GM21423 (cell line): ENCODE data around the gene HMOX1.
"Not testable (repeated sequence)": the region's sequence is repeated elsewhere in the genome, so short reads cannot be mapped to it uniquely, and the experiment has no call there.

Experiments used
- ATAC-seq: cut with Tn5 transposase; IDR thresholded peaks from one replicate; pipeline ENCODE4 v1.9.1; 2021; ENCODE audit warnings: mild to moderate bottlenecking, moderate library complexity; ENCODE audit not compliant: unreplicated experiment

Gene HMOX1

DNA sequence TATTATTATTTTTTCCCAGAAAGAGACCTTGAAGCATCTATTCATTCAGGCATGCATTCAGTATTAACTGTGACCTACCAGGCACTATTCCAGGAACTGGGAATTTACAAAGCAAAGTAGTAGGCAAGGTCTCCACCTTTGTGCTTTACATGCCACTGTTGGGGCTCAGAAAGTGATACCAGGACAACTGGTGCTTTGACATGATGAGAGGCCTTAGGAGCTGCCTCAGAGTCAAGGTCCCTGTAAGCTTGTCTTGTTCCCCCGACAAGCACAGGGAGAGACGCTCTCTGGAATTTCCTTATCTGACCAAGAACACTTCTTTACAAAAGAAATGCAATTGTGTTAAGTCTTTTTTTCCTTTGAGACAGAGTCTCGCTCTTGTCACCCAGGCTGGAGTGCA lies 2.3 kb upstream of the HMOX1 start:
- ATAC-seq, result no peak

DNA sequence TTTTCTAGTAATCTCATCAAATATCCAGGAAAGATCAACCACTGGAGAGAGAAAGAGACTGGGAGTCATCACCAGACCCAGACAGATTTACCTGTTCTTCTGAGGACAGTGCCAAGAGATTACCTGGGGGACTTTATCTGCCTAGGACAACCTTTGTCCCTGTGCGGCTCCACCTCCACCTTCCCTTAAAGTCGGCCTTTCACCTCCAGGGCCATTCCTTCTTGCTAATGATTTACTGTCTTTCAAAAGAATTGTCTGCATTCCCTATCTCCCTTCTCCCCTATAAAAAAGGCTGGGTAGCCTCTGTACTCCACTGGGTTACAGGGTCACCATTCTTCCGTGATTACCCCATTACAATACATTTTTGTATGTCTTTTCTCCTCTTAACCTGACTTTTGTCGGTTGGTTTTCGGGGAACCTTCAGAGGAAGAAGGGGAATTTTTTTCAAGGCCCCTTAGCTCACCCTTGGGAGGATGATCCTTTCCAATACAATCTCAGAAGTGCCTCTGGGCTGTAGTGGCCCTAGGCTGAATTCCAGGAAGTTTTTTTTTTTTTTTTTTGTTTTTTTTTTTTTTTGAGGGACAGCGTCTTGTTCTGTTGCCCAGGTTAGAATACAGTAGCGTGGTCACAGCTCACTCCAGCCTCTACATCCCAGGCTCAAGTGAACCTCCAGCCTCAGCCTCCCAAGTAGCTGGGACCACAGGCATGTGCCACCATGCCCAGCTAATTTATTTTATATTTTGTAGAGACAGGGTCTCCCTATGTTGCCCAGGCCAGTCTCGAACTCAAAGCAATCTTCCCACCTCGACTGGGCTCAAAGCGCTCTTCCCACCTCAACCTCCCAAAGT lies 1.5 kb upstream of the HMOX1 start:
- ATAC-seq, result no peak

DNA sequence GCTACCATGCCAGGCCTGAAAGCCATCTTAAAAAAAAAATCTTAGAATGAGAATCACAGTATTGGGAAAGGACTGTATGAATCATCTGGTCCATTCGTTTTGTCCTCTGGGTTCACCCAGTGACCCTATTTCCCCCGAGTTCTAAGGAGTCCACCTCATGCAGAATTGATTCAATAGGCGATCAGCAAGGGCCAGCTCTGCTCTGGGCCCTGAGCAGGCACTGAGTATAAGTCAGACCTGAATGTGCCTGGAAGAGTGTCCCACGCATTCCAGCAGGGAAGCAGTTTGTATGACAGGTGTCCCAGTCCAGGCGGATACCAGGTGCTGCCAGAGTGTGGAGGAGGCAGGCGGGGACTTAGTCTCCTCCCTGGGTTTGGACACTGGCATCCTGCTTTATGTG lies 883 bp upstream of the HMOX1 start:
- no peak for ATAC-seq

DNA sequence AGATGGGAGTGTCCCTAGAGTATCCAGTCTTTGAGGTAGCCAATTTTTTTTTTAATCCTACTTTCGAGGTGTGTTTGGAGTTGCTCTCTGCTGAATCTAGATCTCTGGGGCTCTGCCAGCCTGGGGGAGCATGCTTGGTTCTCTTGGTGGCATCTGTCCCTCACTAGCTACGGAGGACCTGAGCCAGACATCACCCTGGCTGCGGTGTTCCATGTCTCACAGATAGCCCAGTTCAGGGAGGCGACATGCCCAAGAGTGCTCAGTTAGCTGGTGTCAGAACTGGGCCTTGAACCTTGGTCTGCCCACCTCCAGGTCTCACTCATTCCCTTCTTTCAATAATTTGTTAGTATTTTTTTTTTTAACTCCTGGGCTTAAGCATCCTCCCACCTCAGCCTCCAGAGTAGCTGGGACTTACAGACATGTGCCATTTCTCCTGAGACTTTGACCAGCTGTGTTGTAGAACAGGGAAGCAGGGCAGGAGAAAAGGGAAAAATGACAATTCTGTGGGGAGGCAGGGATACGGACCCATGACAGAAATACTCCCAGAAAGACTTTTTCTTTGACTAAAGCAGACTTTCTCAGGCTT lies 621 bp downstream of the HMOX1 start:
- no peak for ATAC-seq

DNA sequence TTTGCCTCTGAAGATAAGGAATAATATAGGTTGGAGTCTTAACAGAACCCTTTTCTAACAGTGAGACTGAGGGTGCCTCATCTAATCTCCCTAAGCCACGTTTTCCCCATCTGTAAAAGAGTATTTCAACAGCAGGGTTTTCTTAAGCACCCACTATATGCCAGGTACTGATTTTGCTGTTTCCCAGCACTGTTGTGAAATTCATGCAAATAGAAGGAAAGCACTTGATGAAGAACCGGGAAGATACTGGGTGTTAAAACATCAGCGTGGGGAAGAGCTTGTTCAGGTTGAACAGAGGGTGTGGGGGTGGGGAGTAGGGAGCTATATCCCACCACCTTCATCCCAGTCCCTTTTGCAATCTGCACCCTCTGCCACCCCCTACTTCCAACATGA lies 2.8 kb downstream of the HMOX1 start:
- no peak for ATAC-seq

DNA sequence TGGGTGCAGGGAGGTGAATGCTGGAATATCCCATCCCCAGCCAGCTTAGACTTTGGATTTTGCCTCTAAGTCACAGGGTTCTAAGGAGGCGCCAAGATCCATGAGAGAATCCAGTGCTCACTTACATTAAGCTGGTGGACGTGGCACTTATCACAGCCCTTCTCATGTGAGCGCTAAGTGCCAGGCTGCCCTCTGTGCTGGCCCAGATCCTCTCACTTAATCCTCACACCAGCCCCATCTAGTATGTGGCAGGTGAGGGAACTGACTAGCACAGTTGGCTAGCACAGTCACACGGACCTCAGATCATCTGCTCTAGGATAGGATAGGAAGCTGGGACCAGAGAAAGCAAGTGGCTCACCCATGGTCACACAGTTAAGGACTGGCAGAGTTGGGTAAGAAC lies 3.6 kb downstream of the HMOX1 start:
- ATAC-seq, result no peak

DNA sequence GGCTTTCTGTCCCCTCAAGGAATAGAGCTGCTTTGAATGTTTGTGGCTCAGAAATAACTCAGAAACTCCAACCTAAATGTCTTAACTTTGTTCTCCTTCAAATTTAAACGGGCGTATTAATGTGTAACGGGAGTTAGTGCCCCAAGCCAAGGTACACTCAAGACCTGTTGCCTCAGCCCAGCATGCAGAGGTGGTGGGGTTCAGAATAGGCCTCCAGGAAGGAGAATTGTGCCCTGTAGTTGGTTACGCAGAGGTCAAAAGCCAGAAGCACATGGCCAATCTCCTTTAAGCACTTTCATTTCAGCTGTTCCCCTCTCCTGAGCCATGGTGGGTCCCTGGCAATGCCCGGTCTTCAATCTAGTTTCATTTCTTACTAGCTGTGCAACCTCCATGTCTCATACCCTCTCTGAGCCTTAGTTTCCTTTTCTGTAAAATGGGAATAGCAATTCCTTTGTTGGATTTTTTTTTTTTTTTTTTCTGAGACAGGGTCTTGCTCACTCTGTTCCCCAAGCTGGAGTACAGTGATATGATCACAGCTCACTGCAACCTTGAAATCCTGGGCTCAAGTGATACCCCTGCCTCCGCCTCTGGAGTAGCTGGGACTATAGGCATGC lies 4.2 kb downstream of the HMOX1 start:
- no peak for ATAC-seq

DNA sequence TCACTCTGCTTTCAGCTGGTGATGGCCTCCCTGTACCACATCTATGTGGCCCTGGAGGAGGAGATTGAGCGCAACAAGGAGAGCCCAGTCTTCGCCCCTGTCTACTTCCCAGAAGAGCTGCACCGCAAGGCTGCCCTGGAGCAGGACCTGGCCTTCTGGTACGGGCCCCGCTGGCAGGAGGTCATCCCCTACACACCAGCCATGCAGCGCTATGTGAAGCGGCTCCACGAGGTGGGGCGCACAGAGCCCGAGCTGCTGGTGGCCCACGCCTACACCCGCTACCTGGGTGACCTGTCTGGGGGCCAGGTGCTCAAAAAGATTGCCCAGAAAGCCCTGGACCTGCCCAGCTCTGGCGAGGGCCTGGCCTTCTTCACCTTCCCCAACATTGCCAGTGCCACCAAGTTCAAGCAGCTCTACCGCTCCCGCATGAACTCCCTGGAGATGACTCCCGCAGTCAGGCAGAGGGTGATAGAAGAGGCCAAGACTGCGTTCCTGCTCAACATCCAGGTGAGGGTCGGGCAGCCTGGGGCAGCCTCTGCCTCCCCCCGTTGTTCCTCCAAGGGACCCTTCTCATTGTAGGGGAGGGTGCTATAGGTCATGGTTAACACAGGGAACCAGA lies 5.9 kb downstream of the HMOX1 start:
- ATAC-seq, result no peak

DNA sequence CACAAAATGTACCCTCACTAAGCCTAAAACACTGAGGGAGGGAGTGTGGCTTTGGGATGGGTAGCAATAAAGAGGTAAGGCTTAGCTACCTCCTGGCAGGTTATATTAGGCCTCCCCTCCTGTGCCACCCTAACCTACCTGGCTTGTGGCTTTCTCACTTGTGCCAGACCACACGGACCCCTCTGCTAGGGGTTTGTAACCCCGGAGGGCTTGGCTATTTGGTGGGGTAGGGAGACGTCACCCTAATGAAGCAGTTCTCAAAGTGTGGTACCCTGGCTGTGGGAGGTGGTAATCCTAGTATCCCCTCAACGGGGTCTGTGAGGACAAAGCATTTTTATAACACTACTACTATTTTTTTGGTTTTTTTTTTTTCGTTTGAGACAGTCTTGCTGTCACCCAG lies 10.0 kb downstream of the HMOX1 start:
- ATAC-seq, result no peak

DNA sequence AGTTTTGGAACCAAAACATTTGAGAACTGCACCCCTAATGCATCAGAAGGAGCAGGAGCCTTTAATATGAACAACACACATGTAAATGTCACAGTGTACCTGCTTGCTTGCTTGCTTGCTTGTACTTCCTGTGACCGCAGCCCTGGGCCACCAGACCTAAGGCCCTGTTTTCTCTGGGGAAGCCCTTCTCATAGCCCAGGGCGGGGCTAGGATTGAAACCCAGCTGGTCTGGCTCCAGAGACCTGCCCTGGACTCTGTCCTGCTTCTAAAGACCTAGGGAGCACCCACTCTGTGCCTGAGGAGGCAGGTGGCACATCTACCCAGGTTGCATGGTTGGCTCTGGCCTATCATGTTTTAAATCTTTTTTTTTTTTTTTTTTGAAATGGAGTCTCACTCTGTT lies 11.5 kb downstream of the HMOX1 start:
- no peak for ATAC-seq

DNA sequence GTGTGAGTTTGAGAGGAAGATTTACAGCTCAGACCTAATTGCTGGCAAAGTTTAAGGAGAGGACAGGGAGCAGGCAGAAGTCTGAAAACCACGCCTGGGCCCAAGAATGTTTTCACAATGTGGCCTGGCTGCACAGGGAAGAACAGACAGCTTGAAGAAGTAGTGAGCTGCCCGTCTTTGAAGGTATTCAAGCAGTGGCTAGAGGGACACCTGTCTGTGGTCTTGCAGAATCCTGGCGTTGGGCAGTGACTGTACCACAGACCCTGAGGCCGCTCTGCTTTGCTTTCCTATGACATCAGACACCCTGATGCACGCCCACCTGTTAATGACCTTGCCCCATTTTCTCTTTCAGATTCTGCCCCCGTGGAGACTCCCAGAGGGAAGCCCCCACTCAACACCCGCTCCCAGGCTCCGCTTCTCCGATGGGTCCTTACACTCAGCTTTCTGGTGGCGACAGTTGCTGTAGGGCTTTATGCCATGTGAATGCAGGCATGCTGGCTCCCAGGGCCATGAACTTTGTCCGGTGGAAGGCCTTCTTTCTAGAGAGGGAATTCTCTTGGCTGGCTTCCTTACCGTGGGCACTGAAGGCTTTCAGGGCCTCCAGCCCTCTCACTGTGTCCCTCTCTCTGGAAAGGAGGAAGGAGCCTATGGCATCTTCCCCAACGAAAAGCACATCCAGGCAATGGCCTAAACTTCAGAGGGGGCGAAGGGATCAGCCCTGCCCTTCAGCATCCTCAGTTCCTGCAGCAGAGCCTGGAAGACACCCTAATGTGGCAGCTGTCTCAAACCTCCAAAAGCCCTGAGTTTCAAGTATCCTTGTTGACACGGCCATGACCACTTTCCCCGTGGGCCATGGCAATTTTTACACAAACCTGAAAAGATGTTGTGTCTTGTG lies 12.5 kb downstream of the HMOX1 start:
- ATAC-seq, result no peak

DNA sequence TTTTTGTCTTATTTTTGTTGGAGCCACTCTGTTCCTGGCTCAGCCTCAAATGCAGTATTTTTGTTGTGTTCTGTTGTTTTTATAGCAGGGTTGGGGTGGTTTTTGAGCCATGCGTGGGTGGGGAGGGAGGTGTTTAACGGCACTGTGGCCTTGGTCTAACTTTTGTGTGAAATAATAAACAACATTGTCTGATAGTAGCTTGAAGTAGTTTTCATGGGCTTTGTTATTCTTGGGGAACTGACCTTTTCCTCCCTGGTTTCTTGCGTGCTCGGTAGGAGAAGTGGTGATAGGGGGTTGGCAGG lies 13.1 kb downstream of the HMOX1 start:
- no peak for ATAC-seq

DNA sequence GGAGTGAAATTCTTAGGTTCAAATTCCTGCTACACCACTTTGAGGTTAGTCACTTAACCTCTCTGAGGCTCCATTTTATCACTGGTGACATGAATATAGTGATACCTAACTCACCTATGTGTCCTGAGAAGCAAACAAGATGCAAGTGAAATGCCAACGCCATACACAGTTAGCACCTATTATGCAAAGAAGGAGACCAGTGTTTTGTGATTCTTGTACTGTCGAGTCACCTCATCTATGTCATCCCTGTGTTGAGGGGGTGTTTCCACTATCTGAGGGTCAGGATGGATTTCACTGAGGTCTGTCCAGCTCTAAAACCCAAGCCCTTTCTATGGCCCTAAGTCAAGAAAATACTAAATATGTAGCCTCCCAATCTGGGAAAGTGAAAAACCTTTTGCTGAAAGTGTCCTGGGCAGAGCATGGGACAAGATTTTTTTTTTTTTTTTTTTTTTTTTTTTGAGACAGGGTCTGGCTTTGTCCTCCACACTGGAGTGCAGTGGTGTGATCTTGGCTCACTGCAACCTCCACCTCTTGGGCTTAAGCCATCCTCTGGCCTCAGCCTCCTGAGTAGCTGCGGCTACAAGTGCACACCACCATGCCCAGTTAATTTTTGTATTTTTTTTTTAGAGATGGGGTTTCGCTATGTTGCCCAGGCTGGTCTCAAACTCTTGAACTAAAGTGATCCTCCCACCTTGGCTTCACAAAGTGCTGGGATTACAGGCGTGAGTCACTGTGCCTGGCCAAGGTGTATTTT lies 14.1 kb downstream of the HMOX1 start:
- no peak for ATAC-seq

DNA sequence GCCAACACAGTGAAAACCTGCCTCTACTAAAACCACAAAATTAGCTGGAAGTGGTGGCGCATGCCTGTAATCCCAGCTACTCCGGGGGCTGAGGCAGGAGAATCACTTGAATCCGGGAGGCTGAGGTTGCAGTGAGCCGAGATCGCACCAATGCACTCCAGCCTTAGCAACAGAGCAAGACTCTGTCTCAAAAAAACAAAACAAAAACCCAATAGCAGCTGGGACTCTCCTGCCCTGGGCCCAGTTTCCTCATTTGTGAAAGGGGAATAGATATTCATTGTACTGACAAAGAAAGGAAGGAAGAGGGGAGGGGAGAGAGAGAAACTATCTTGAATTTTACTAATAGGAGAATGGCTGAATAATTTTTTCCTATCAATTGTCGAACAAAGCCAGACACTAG lies 15.7 kb downstream of the HMOX1 start:
- not testable (repeated sequence) for ATAC-seq

DNA sequence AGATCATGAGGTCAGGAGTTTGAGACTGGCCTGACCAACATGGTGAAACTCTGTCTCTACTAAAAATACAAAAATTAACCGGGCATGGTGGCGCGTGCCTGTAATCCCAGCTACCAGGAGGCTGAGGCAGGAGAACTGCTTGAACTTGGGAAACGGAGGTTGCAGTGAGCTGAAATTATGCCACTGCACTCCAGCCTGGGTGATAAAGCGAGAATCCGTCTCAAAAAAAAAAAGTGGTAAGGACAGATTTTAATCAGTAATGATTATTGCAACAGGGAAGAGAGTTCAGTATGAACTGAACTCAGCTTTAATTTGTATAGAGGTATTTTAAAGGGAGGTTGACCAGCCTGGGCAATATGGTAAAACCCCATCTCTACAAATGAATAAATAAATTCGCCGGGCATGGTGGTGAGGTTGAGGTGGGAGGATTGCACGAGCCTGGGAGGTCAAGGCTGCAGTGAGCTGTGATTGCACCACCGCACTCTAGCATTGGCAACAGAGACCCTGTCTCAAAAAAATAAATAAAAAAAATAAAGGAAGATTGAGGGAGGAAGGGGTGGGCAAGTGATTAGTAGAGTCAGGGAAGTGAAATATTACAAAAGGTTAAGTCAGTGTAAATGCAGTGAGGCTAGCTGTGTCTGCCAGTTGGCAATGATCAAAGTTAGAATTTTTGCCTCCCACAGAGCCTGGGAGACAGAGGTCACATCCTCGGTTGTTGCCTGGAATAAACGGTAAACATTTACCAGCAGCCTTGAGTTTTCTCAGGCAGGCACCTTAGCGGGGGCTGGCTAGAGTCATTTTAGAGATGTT lies 16.4 kb downstream of the HMOX1 start:
- no peak for ATAC-seq

DNA sequence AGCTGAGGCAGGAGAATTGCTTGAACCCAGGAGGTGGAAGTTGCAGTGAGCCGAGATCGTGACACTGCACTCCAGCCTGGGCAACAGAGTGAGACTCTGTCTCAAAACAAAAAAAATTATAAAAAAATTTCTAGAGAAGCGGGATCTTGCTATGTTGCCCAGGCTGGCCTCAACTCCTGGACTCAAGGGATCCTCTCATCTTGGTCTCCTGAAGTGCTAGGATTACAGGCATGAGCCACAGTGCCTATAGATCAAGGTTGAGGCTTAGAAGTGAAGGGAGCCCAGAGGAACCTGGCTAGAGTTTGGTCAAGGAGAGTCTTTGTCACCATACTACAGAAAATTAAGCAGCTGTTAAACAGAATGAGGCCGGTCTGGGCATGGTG lies 17.7 kb downstream of the HMOX1 start:
- ATAC-seq, result no peak

DNA sequence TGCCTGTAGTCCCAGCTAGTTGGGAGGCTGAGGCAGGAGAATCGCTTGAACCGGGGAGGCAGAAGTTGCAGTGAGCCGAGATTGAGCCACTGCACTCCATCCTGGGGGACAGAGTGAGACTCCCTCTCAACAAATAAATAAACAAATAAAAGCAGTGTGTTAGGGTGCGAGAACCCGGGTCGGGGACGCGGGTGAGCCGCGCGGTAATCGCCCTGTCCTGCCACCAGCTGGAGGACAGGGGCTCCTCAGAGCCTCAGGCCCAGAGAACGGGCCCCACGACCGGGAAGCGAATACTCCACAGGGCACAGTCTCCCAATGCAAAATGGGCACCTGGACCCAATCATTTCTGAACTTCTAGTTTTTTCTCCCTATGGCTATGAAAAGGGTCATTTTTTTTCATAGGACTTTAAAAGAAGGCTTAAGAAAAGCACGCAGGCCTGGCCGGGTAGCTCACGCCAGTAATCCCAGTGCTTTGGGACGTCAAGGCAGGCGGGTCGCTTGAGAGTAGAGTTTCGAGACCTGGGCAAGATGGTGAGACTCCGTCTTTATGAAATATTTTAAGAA lies 18.3 kb downstream of the HMOX1 start:
- ATAC-seq, result no peak

DNA sequence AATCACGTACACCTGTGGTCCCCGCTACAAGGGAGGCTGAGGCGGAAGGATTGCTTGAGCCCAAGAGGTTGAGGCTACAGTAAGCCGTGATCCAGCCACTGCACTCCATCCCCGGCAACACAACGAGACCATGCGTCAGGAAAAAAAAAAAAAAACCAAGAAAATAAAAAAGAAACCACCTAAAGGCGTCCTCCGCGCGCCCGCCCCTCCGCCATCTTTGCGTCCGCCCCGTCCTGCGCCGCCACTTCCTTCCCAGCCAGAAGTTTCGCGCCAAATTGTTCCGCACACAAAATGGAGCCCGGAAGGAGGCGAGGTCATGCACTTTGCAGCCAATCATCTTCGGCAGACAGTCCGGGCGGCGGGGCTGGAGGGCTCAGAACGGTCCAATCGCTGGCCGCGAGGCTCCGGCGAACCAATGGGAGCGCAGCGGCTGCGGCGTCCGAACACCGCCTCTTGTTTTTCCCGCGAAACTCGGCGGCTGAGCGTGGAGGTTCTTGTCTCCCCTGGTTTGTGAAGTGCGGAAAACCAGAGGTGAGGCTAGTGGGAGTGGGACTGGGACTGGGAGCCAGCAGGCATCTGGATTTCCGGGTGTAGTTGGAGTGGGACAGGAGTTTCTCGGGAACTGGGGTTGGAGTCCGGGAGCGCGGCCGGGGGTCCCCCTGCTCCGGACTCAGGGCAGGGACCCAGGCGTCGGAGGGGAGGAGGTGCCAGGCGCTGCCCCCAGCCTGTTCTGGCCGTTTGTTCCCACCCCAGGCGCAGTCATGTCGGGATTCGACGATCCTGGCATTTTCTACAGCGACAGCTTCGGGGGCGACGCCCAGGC lies 19.0 kb downstream of the HMOX1 start, which contains the start of gene MCM5:
Gene MCM5, plus strand, starts transcription at position 463 of the 823 bp plus-strand sequence. Its CDS starts 299 bp downstream, at position 762.
- ATAC-seq, result peak; percentile 90
